ENCODE measurements around the gene SH3D19.

SH3D19 gene

GRCh38 chr4:151318307-151319006 lies 6.9 kb downstream of the SH3D19 start:
- no peak overlapping the region for H3K9ac ChIP-seq (ENCODE audit: low read depth, low read length)
- H3K27me3 ChIP-seq (ENCODE audit: insufficient read depth, low read length, poor library complexity) = no peaks in the 10 kb centered on the region
- H3K9me3 ChIP-seq (ENCODE audit: insufficient read depth, low read length, severe bottlenecking) = no peaks in the 10 kb centered on the region
- no peak overlapping the region for H2AFZ ChIP-seq (ENCODE audit: low read depth, low read length)
- no peak for DNase-seq
- H3K27ac ChIP-seq (ENCODE audit: low read length) = no peak overlapping the region
- H3K4me1 ChIP-seq (ENCODE audit: insufficient read depth, low read length) = no peaks in the 10 kb centered on the region
- no peaks in the 10 kb centered on the region for H4K20me1 ChIP-seq (ENCODE audit: insufficient read depth, low read length)
- H3K36me3 ChIP-seq (ENCODE audit: insufficient read depth, low read length) = no peaks in the 10 kb centered on the region
- ATAC-seq (ENCODE audit: insufficient read depth, low read depth) = no peak
- TF ChIP-seq, protein P1, sequence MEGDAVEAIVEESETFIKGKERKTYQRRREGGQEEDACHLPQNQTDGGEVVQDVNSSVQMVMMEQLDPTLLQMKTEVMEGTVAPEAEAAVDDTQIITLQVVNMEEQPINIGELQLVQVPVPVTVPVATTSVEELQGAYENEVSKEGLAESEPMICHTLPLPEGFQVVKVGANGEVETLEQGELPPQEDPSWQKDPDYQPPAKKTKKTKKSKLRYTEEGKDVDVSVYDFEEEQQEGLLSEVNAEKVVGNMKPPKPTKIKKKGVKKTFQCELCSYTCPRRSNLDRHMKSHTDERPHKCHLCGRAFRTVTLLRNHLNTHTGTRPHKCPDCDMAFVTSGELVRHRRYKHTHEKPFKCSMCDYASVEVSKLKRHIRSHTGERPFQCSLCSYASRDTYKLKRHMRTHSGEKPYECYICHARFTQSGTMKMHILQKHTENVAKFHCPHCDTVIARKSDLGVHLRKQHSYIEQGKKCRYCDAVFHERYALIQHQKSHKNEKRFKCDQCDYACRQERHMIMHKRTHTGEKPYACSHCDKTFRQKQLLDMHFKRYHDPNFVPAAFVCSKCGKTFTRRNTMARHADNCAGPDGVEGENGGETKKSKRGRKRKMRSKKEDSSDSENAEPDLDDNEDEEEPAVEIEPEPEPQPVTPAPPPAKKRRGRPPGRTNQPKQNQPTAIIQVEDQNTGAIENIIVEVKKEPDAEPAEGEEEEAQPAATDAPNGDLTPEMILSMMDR (IDR thresholded peaks at IDR 0.05; ENCODE audit: borderline replicate concordance, extremely low read depth, low read length, poor library complexity, severe bottlenecking) = no peak
- no peak for TF ChIP-seq EZH2 (IDR thresholded peaks at IDR 0.05; ENCODE audit: borderline replicate concordance, low read depth, low read length, severe bottlenecking)
- H3K4me3 ChIP-seq (ENCODE audit: low read depth in 1 of 2, low read length in 2 of 2) = no peak overlapping the region
- no peak overlapping the region for H3K4me2 ChIP-seq (ENCODE audit: insufficient read depth, low read length)
- H3K79me2 ChIP-seq (ENCODE audit: insufficient read depth, low read length) = no peaks in the 10 kb centered on the region

DNA sequence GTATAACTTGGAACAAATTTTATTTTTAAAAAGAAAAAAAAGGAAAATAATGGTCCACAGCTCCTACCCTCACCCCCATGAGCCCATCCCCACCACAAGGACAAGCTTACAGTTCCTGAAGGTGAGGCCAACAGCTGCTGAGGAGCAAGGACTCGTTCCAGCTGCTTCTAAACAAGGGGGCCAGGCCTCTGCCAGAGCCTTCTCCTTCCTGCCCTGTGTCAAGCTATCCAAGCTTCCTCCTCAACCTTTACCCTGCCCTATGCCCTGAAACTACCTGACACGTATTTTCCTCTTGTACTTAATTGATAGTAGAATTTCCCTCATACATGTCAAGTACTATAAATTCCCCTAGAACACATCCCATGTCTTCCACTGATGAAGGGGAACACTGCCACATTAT lies 8.8 kb downstream of the SH3D19 start:
- no peaks in the 10 kb centered on the region for H3K27me3 ChIP-seq (ENCODE audit: insufficient read depth, low read length, poor library complexity)
- no peak overlapping the region for H3K4me3 ChIP-seq (ENCODE audit: low read depth in 1 of 2, low read length in 2 of 2)
- no peaks in the 10 kb centered on the region for H3K36me3 ChIP-seq (ENCODE audit: insufficient read depth, low read length)
- DNase-seq (no peak), ATAC-seq (ENCODE audit: insufficient read depth, low read depth) (no peak)
- no peaks in the 10 kb centered on the region for H3K9me3 ChIP-seq (ENCODE audit: insufficient read depth, low read length, severe bottlenecking)
- no peak overlapping the region for H2AFZ ChIP-seq (ENCODE audit: low read depth, low read length)
- TF ChIP-seq, protein P1 (IDR thresholded peaks at IDR 0.05; ENCODE audit: borderline replicate concordance, extremely low read depth, low read length, poor library complexity, severe bottlenecking) = no peak
- no peak for TF ChIP-seq EZH2 (IDR thresholded peaks at IDR 0.05; ENCODE audit: borderline replicate concordance, low read depth, low read length, severe bottlenecking)
- no peak overlapping the region for H3K4me2 ChIP-seq (ENCODE audit: insufficient read depth, low read length)
- no peak overlapping the region for H3K9ac ChIP-seq (ENCODE audit: low read depth, low read length)
- H3K79me2 ChIP-seq (ENCODE audit: insufficient read depth, low read length) = no peaks in the 10 kb centered on the region
- no peak overlapping the region for H3K27ac ChIP-seq (ENCODE audit: low read length)
- H4K20me1 ChIP-seq (ENCODE audit: insufficient read depth, low read length) = no peaks in the 10 kb centered on the region
- no peaks in the 10 kb centered on the region for H3K4me1 ChIP-seq (ENCODE audit: insufficient read depth, low read length)

GRCh38 chr4:151315212-151315886 lies 10.1 kb downstream of the SH3D19 start:
- H4K20me1 ChIP-seq (ENCODE audit: insufficient read depth, low read length) = no peaks in the 10 kb centered on the region
- ATAC-seq (ENCODE audit: insufficient read depth, low read depth) (no peak), DNase-seq (no peak)
- no peak overlapping the region for H3K27ac ChIP-seq (ENCODE audit: low read length)
- H3K4me1 ChIP-seq (ENCODE audit: insufficient read depth, low read length) = no peaks in the 10 kb centered on the region
- no peak overlapping the region for H2AFZ ChIP-seq (ENCODE audit: low read depth, low read length)
- no peak overlapping the region for H3K4me2 ChIP-seq (ENCODE audit: insufficient read depth, low read length)
- TF ChIP-seq EZH2 (IDR thresholded peaks at IDR 0.05; ENCODE audit: borderline replicate concordance, low read depth, low read length, severe bottlenecking) = no peak
- TF ChIP-seq, protein P1 (IDR thresholded peaks at IDR 0.05; ENCODE audit: borderline replicate concordance, extremely low read depth, low read length, poor library complexity, severe bottlenecking) = no peak
- H3K4me3 ChIP-seq (ENCODE audit: low read depth in 1 of 2, low read length in 2 of 2) = no peak overlapping the region
- H3K9me3 ChIP-seq (ENCODE audit: insufficient read depth, low read length, severe bottlenecking) = no peaks in the 10 kb centered on the region
- H3K27me3 ChIP-seq (ENCODE audit: insufficient read depth, low read length, poor library complexity) = no peaks in the 10 kb centered on the region
- no peaks in the 10 kb centered on the region for H3K36me3 ChIP-seq (ENCODE audit: insufficient read depth, low read length)
- no peaks in the 10 kb centered on the region for H3K79me2 ChIP-seq (ENCODE audit: insufficient read depth, low read length)
- H3K9ac ChIP-seq (ENCODE audit: low read depth, low read length) = no peak overlapping the region
